LNCAP (cell line): ENCODE measurements around the gene PGS1.

ENCODE experiments used
- CTCF ChIP-seq: fragments of 450-650 bp; IDR thresholded peaks from 2 replicates; pipeline ENCODE4 v1.5.1; 2017; ENCODE audit warnings: mild to moderate bottlenecking

The PGS1 gene

GRCh38 chr17:78344666-78345065, 33.8 kb upstream of the PGS1 start:
- no peak for TF ChIP-seq CTCF

- no peak for TF ChIP-seq CTCF
Observed at GRCh38 chr17:78345172-78345571, 33.3 kb upstream of the PGS1 start.

GRCh38 chr17:78345791-78346494, 32.5 kb upstream of the PGS1 start:
- TF ChIP-seq CTCF, result no peak

GRCh38 chr17:78346605-78347250, 31.7 kb upstream of the PGS1 start:
- no peak for TF ChIP-seq CTCF

GRCh38 chr17:78347453-78347852, 31.0 kb upstream of the PGS1 start:
- no peak for TF ChIP-seq CTCF

GRCh38 chr17:78348055-78348770, 30.2 kb upstream of the PGS1 start:
- TF ChIP-seq CTCF, result no peak

GRCh38 chr17:78349891-78350642, 28.4 kb upstream of the PGS1 start:
- no peak for TF ChIP-seq CTCF
